HG03060 (cell line): Measurements from ENCODE around the gene TLK1.

Experiments used
- ATAC-seq: cut with Tn5 transposase; IDR thresholded peaks from one replicate; pipeline ENCODE4 v1.9.1; 2021; ENCODE audit warnings: low read depth, moderate number of reproducible peaks; ENCODE audit not compliant: unreplicated experiment

TLK1 gene

DNA sequence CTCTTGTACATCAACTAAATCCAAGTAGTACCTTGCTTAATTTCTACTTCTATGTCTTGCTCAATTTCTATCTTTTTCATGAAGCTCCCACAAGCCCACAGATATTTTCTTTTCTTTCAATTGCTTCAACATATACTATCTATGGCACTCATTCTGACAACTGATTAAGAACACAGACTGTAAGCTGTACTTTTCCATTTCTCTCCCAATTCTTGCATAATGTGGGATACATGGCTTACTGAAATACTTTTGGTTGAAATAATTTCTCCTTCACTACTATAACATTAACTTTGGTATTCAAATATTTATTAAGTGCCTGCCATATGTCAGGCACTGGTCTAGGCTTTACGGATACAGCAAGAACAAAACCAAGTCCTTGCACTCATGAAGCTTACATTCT lies 146.8 kb downstream of the TLK1 start:
- no peak for ATAC-seq

DNA sequence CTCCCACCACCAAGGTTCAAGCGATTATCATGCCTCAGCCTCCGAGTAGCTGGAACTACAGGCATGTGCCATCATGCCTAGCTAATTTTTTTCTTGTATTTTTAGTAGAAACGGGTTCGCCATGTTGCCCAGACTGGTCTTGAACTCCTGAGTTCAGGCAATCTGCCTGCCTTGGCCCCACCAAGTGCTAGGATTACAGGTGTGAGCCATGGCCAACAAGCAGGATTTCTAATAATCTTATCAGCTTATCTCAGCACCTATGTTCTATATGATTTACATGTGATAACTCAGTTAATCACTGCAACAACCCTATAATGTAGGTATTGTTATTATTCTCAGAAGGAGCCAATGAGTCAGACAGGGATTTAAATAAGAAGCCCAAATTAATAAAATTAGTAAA lies 151.3 kb downstream of the TLK1 start:
- ATAC-seq, result no peak

DNA sequence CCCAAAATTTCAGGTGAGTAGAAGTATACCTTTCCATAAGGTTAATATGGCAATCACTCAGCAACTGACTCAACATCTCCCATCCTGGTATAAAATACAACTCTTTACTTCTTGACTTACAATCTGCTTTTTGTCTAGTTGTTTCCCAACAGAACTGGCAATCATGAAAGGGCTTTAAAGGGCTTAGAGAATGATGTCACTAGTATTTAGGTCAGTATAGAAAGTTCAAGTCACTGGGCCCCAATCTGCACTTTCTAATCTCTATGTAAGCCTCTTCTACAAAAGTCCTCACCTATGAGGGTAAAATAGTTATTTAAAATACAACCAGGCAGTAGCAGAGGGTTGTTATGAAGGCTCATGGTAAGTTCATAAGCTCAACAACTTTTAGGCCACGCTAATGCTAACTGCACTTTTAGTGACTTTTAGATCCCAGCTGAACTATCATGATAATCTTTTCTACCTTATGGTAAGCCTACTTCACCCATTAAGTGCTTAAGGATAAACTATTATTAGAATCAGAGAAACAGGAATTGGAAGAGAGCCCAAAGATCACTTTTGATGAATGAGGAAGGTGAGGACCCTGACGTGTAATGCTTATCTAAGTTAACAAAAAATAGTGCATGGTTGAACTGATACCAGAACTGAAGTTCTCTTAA lies 152.0 kb downstream of the TLK1 start:
- no peak for ATAC-seq

DNA sequence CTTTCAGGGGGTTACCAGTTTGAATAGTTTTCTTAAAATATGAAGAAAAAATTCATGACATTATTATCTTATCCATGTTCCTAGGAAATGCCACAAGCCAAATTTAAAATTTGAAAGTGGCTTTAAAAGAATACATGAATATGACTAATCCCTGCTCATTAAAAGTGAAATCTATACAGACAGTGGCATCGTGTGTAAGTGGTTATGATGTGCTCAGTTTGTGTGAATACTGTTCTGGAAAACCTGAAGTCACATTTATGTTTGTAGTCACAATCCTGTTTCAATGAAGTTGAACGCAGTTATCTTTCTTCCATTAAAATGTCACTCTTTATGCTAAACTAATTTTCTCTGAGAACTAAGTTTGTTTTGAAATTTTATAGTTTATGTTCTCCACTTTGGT lies 155.9 kb downstream of the TLK1 start:
- ATAC-seq, result no peak

DNA sequence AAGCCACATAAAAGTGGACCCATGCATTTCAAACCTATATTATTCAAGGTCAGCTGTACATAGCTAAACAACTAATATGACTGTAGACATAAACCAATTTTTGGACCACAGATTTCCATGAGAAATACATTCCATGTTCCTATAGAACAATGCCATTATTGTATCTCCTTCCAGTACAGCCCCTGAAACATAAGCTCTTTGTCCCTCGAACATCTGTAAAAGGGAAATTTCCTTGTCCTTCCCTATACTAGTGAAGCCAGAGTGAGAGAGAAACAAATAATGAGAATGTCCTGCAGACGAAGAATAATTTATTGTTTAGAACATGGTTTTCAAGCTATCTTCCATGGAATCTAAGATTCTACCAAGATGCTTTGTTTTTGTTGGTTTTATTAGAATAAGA lies 156.3 kb downstream of the TLK1 start:
- no peak for ATAC-seq

DNA sequence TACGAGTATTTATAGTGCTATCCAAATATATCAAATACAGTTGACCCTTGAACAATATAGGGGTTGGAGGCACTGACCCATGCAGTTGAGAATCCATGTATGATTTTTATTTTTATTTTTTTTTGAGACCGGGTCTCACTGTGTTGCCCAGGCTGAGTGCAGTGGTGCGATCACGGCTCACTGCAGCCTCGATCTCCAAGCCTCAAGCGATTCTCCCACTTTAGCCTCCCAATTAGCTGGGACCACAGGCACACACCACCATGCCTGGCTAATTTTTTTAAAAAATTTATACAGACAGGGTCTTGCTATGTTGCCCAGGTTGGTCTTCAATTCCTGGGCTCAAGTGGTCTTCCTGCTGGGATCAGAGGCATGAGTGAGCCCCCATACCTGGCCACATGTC lies 161.0 kb downstream of the TLK1 start:
- no peak for ATAC-seq

DNA sequence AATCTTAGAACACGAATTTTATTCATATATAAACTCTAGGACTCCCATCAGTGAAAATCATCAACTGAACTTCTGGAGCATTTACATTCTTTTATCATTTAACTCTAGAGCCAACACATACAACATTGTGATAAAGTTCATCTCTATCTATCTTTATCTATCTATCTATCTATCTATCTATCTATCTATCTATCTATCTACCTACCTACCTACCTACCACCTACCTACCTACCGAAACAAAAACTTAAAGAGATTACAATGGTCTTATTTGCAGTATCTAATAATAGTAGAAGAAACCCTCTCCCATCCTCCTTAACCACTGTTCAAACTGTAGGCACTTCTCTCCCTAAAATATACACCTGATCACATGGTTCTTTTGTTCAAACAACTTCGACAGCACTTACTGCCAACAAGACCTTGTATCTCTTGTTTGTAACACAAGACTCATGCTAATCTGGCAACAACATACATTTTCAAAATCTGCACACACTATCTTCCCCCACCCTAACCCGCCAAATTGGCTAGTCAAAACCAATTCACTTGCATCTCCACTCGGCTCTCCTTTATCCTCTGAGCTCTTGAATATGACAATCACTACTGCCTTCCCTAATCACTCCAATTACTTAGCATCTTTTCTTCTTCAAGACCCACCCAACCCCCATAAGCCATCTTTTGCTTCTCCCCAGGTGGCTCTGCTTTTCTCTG lies 162.6 kb downstream of the TLK1 start:
- ATAC-seq, result no peak

DNA sequence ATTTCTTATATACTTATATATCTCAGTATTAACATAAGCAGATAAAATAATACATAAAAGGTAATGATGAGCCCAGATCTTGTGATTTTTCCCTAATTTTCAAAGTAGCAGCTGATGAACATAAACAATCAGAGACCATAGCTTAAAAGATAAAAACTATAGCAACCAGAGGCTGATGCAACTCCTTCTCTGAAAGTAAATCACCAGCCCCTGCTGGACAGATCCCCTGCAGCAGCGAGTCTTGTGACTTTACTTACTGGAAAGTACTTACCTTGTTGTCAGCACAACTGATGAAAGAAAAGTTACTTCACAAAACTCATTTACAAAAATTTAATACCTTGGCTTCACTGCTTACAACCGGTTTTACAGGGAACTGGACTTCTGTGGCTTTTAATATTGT lies 164.4 kb downstream of the TLK1 start:
- no peak for ATAC-seq

DNA sequence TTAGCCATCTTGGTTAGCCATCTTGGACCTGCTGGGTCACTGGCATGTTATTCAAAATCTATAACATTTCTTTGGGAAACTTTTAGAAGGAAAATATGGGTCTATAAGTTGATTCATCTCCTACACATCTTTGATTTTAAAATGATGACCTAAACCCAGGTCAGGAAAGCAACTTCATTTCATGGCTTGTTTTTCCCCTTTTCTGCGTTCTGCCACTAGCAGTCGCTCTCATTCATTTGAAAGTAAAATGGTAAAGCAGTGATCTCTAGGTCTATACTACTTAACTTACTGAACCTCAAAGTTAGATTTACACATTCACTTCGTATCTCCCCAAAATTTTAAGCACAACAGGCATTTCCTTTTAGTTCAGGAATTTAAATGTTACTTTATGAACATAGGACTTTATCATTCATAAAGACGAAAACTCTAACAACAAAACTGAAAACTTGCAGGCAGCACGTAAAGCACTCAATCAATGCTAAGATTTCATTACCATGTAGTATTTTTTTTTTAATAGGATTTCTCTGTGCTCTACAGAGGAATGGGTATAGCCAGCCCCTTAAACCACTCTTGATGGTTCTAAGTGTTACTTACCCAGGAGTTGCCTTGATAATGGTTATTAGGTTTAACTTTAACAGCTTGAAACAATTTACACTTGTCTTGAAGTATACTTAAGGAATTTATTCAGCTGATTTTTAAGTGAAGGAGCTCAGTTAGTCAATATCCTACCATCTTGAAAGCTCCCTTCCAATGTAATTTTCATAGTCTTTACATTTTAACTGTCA lies 169.1 kb downstream of the TLK1 start:
- ATAC-seq, result no peak

DNA sequence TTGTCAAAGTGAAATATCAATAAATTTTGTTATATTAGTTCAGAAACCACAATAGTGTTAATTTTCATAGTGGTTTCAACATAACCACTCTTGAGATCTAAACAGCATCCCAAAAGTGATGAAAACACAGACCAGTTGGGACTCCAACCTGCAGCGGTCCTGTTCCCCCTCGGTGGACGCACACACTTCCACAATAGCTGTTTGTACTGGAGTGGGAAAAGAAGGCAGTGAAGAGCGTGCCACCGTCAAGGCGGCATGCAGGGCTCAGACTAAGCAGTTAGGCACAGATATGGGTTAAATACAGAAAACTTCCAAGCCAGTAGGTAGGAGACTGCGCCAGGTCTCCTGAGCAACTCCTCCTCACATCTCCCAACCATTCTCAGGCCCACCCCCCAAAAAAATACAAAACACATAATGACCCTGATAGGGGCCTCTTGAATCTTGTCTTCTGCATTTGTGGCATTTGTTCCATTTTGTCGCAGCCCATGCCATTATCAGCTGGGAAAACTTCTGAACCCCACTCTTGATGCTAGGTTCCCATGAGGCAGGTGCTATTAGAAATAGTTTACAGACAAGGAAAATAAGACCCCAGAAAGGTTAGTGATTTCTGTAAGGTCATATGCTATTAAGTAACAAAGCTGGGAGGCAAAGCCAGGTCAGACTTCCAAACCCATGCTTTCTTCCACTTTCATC lies 174.0 kb downstream of the TLK1 start:
- ATAC-seq, result no peak

DNA sequence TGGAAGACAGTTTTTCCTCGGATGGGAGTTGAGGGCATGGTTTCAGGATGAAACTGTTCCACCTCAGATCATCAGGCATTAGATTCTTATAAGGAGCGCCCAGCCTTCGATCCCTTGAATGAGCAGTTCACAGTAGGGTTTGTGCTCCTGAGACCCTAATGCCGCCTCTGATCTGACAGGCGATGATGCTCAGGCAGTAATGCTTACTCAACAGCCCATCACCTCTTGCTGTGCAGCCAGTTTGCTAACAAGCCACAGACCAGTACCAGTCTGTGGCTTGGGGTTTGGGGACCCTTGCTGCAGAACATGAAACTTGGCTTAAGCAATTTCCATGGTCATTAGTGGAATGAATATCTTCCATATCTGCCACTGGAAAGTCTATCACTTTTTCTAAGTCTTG lies 175.3 kb downstream of the TLK1 start:
- ATAC-seq, result no peak

DNA sequence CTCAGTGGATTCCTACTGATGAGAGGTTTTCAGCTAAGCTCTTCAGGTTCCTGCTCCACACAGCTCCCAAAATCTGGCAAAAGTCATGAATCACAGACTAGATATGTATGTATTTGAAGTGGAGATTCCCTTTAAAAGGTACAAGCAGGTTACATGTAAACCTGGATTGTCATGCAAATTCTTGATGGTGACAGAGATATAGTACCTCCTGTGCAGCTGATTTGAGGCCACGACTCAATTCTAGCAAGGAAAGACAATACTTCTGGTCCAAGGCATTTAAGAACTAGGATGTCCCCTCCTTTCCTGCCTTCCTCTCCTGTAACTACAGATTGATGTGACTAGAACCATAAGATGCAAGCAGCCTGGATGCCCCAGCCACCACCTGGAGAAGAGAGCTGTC lies 176.6 kb downstream of the TLK1 start:
- ATAC-seq, result no peak

DNA sequence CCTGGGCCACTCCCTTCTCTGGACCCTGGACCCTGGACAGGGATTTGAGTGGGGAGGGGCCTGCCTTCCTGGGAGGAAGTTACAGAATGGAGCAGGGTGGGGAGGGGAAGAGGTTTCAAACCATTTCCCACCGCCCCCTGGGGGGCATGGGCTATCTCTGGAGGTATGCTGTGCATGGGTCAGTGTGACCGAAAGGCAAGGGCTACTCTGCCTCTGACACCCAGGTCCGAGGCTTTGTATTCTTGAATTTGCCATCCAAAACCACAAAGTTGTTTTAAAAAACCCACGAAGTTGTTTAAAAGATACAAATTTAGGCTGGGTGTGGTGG lies 184.8 kb downstream of the TLK1 start:
- ATAC-seq, result no peak

DNA sequence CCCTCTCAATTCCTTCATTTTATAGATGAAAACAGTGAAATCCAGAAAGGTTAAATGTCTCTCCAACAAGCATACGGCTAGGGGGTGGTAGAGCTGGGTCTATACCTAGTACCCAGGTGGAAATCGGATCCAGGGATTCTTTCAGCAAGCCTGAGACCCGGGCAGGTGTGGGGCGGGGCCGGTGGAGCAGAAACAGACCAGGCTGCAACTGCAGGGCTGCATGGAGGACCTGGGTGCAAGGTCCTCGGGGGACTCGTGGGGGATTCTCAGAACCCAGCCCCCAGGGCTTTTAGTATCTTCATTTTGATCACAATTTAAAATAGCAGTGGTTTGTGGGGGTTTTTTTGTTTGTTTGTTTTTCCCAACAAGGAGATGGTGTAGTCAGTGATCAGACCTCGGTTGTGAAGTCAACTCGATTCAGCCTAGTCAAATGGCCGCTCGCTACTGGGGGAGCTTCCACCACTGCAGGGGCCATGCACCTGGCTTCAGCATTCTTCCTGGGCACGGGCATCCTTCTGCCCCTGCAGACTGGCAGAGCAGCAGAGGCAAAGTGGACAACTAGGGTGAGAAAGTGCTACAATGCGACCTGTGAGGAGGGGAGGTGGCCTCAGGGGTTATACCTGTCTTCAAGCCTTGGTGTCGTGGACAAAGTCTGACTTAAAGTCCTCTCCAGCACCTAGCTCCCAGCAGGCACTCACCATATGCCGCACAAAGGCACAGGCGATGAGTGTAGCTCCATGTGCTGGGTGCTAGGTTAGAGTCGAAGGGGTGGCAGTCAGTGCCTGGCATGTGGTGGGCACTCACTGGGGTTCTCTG lies 185.4 kb downstream of the TLK1 start:
- no peak for ATAC-seq

DNA sequence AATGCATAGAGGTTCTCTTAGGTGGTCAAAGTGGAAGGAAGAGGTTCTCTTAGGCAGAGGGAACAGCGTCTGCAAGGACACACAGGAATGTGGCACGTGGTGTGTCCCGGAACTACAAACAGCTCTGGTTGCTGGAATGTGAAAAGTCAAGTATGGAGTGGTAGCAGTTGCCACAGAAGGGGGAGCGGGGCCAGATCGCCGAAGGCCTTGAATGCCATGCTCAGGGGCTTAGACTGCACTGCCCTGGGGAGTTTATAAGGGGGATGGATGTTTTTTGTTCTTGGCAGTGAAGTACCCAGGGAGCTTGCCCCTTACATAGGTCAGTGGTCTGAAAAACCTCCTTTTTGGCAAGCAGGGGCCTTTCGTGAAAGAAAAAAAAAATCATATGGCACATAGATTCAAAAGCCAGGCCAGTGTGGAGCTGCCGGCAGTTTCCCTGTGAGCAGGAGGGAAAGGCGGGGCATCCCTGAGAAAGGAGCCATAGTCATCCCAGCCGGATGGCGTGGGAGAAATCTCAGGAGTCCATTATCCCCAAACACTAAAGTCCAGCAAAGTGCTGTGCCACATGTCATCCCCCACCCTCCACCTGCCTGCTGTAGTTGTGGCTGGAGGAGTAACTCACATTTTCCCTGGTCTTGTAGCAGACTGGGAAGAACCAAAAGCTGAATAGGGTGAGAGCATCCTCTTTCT lies 186.2 kb downstream of the TLK1 start:
- no peak for ATAC-seq

DNA sequence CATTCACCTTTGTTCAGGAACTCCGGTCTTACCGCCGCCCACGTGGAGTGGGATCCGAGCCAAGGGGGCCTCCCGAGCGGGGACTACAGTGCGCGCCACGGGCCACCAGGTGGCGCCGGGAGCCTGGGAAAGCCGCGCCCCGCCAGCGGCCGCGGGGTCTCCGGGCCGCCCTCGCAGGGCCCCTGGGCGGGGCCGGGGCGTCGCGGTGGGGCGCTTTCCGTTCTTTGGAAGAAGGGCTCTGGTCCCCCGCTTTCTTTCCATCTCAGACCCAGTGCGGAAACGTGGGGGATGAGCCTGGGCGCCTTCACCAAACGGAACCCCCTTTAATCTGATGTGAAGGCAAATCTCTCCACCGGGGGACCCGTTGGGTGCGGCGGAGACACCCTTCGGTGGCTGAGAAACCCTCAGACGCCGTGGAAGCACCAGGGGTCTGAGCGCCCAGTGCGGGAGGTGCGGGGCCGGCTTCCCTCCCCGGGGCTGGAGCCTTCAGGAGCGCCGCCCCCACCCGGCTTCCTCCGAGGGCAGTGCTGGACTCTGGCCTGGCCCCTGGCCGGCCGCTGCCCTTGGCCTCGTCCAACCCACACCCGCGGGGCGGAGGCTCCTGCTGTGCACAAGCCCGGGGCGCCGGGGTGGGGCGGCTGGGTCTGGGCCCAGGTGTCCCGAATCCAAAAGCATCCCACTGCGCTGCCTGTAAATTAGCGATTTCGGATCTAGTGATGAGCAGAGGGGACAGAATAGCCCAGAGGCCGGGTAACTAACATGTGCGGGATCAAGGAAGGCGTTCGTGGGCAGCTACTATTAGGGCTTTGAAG lies 187.0 kb downstream of the TLK1 start:
- ATAC-seq, result peak; percentile 63

DNA sequence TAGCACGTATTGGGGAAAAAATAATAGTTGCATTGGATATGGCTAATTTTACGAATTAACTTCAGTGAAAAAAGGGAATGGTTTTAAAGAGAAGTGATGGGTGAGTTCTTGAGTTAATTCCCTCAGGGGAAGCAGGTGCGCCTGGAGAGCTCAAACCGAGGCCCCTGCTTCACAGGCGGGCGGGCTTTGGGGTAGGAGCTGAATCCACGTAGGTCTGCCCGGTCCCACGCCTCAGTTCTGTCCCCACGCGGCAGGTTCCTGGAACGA lies 187.5 kb downstream of the TLK1 start:
- ATAC-seq, result no peak

DNA sequence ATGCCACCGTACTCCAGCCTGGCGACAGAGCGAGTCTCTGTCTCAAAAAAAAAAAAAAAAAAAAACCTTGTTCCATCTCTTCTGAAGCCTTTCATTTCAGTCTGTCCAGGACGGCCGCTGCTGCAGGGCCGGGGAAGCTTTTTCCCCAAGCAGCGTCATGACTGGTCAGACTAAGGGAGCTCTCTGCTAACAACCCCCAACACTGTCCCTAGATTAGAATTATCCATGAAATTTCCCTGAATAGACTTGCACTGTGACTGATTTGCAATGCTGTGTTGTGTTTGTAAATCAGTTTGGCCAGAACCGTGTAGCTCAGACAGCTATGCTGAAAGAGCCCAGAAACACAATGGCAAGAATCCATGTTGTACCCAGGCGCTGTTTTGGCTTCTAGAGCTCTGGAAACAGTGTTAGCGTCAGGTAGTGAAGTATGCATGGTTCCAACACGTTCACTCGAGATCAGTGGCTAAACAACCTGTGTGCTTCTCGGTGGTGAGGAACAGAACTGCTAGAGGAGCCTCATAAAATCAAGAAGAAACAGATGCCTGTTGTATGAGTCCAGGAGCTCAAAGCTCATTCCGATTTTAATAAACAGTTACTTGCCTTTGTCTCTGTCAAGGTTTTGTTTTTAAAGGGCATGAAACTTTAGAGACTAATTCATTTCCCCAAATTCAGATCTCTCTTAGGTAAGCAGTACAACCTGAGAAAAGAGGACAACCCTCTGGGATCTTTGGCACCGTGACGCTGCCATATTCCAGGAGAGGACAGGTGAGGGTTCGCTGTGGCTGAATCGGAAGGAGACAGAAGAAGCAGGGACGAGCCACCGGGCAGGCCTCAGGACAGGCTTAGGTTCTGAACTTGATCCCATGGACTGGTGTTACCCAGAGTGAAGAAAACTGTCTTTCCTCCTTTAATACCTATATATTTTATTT lies 188.1 kb downstream of the TLK1 start:
- ATAC-seq, result no peak
